Keratinocyte (primary cell): ENCODE data around the gene SUSD6.

Source experiments
- CTCF ChIP-seq, 3 experiments: IDR thresholded peaks in 1 of 3; conservative IDR thresholded peaks in 1 of 3; optimal IDR thresholded peaks in 1 of 3; 2 replicates in 2 of 3; 3 replicates in 1 of 3; pipeline versions ENCODE3 to v1.5.1; 2011; ENCODE audit warnings: low read length in 3 of 3, mild to moderate bottlenecking in 3 of 3, moderate library complexity in 2 of 3, control low read depth in 1 of 3, inconsistent platforms in 1 of 3; ENCODE audit not compliant: insufficient read depth in 2 of 3; ENCODE audit errors: extremely low read depth in 1 of 3
- EZH2 ChIP-seq: IDR thresholded peaks from one replicate; pipeline ENCODE4 v1.6.1; 2012; ENCODE audit warnings: inconsistent platforms, mild to moderate bottlenecking, low read length, moderate library complexity

- TF ChIP-seq CTCF (optimal IDR thresholded peaks at IDR 0.05 in 1 of 3, IDR thresholded peaks at IDR 0.05 in 1 of 3, conservative IDR thresholded peaks at IDR 0.05 in 1 of 3; ENCODE audit: extremely low read depth in 1 of 3, insufficient read depth in 2 of 3, low read length in 3 of 3) (no peak), EZH2 (no peak)
These were observed 29.5 kb downstream of the SUSD6 start for GRCh38 chr14:69640931-69641330.
